ENCODE data around the gene CPNE8.

DNA sequence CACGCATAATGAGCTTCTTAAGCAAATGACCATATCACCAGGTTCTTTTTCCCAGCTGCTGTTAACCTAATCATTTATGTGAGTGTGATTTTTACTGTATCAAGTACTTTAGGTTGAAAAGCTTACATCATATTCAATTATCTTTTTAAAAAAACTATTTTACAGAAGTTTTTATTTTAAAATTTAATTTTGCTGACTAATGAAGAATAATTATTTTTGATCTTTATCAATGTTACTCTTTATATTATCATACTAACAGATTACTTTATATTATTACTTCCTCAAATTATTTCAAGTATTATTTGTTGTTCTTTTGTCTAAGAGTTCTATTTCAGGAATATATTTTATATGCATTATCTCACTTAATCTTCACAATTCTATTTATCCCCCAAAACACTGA, 236.3 kb downstream of the CPNE8 start:
- TF ChIP-seq ZNF274 (IDR thresholded peaks at IDR 0.05; ENCODE audit: low read depth, low read length) (no peak), YY1 (IDR thresholded peaks at IDR 0.05; ENCODE audit: insufficient read depth, insufficient read length) (no peak)
